Measurements from ENCODE around the gene NOL7. TPM values are rescaled to one million over a fixed set of nuclear protein-coding genes. Genes with fewer than 3 reads are reported as not detected.

Gene NOL7
- total and polyA plus RNA-seq, 2 experiments from 2014 or later, result 97.2 to 251 TPM

GRCh38 chr6:13604546-13605416, 10.4 kb upstream of the NOL7 start (continued):
- TF ChIP-seq ZNF462 (CRISPR knock-in tag; IDR thresholded peaks at IDR 0.05), result no peak
- TF ChIP-seq NANOG (IDR thresholded peaks at IDR 0.05; ENCODE audit: borderline replicate concordance), result no peak
- TF ChIP-seq EZH2 (IDR thresholded peaks at IDR 0.05; ENCODE audit: low read depth, unreplicated experiment), result no peak
- no peak for TF ChIP-seq CTCF (conservative IDR thresholded peaks at IDR 0.05; ENCODE audit: low read depth in 2 of 2)
- TF ChIP-seq POLR2AphosphoS5 (IDR thresholded peaks at IDR 0.05; ENCODE audit: low read depth), result no peak
- TF ChIP-seq ZNF114 (CRISPR knock-in tag; IDR thresholded peaks at IDR 0.05), result no peak
- TF ChIP-seq REST (IDR thresholded peaks at IDR 0.05; ENCODE audit: unreplicated experiment), result no peak
- no peak for TF ChIP-seq STAT1 (IDR thresholded peaks at IDR 0.05; ENCODE audit: unreplicated experiment)
